UCSD-AML1 (cell line): ENCODE results near the gene ZMYND10.

Experiments used
- DNase-seq: peaks from one replicate; lab custom pipeline; 2025; ENCODE audit not compliant: unreplicated experiment; lab: John Stamatoyannopoulos, UW

The ZMYND10 gene

DNA sequence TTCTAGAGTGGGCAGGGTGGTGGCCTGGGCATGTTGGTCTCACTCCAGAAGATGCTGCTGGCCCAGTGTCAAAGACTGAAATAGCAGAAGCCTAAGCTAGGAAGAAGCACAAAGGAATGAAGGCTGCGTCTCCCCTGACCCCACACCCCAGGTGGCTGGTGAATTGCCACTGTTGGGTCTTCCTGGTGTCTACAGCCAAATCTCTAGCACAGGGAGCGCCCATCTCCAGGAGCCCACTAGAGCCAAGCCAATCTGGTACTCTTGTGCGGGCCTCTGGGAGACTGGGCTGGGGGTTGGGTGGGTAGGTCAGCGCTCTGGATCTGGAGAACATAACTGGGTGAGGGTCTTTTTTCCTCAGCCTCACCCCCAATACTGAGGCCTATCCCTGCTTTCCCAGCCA is 18.4 kb downstream of the ZMYND10 start:
- no peak for DNase-seq

DNA sequence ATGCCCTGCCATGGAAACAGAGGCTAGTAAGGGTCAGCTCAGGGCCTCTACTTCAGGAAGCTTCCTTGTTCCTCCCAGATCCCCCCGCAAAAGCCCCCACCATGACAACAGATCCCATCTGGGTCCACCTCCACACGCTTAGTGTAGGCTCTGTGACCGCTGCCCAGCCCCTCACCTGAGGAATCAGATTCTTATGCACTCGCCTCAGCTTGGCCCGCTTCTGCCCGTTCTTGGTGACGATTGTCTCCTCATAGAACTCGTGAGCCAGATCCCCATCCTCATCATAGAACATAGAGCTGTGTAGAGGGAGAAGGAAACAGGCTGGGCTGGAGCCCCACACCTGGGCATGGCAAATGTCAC is 19.4 kb downstream of the ZMYND10 start:
- no peak for DNase-seq

DNA sequence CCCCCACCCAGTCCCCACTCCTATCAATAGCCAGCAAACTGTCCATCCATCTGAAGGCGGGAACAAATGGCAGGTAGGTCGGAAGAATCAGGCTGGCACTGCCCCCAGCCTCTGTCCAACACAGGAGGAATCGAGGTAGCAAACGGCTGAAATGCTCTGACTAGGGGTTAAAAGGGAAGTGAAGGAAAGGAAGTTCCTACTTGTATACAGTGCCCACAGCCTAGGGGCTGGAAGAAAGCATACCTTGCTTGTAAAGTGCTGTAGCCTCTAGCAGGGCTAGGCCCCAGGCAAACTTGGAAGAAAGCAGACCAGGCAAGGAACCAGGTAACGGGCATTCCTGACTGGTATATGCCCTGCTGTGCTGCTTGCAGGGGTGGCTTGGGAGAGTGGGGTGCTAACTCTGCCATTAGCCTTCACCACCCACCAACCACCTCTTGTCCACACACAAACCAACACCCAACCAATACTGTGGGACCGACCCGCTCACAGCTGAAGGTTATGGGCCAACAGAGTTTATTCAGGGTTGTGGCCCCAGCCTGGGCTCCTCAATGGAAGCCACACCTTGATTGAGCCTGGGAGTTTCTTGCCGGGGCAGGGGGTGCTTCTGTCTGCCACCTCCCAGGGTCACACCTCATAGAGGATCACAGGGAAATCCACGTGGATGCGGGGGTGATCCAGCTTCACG is 19.9 kb downstream of the ZMYND10 start:
- DNase-seq: no peak

DNA sequence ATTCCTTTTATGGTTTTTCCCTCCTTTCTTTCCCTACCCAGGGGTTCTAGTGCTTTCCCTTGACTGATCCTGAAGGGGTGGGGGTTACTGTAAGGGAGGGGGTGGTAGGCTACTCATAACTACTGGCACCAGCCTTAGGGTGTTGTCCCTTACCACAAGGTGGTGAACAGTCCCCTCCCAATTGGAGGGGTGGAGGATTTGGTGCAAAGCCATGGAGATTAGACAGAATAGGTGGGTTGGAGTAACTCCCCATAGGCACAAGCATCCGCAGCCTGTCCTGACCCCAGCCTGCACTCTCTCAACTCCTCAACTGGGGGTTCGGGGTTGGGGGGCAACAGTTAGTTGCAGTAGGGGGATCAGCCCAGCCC is 20.4 kb downstream of the ZMYND10 start:
- no peak for DNase-seq

DNA sequence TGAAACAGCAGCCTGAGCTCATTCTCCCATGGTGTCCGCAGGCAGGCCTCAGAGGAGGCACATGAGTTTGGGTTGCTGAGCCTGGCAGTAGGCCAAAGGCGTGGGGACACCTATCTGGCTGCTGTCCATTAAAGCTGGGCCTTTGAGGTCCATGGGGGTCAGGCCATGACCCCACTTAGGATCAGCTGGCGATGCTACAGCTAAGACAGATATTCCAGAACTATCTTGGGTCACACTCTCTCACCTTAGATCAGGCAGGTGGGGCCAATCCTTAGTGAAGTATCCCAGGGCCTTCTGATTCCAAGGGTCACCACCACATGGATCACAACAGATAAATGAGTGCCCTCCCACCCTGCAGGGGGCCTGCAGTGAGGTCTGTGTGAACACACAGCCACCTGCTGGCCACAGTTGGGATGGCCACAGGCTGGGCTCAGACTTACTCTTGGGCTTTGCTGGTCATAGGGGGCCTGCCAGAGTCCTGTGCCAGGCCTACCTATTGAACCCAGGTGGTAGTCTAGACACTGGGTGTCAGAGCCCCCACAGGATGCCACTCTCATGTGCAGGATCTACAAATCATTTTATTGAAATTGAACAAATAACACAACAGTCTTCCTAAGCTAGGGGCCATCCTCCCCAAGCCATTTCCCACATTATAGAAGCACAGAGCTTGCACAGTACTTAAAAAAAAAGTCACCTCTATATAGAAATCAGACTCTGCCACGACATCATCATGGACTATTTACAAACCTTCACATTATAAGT is 21.0 kb downstream of the ZMYND10 start:
- peak; percentile 77 for DNase-seq

DNA sequence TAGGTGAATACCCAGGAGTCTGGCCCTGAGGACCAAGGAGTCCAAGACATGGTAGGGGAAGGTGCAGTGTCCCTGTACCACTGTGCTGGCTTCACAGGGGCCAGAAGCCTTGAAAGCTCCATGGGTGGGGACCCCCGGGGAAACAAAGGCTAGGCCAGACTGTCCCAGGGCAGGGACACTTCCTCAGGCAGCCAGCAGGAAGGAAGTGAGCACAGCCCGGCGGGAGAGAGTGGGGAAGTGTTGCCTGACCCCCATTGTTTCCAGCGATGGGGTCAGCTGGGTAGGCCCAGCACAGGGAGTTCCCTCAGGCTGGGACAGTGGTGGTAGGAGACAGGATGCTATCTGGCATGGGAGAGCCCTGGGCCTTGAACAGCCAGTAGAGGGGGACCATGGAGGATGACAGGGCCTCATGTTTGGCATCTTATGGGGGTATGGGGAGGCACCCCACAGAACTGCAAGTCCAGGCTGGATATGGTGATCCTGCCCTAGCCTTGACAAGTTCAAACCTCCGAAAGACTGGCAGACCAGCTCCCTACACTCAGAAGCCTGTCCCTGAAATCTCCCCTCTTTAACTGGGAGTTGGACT is 21.8 kb downstream of the ZMYND10 start:
- peak; percentile 49 for DNase-seq

DNA sequence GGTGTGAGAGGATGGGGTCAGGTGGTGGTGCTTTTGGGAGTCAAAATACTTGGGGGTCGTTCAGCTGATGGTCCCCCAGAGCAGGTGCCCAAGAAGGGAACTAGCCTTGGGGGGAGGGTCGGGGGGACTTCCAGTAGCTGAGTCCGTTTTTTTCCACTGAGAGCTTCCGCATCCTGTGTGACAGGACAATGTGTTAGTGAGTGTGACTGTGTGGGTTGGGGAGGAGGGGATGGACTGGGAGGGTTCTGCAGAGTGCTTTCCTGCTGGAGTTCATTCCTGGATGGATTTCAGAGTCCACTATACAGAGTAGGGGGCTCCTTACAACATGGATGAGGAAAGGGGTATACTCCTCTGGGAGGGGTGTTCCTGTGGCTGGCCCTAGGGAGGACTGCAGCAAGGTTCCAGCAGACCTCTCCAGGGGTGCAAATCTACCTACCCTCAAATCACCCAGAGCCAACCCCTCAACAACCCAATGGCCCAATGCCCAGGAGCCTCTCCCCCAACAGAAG is 22.4 kb downstream of the ZMYND10 start:
- DNase-seq: peak; percentile 71

DNA sequence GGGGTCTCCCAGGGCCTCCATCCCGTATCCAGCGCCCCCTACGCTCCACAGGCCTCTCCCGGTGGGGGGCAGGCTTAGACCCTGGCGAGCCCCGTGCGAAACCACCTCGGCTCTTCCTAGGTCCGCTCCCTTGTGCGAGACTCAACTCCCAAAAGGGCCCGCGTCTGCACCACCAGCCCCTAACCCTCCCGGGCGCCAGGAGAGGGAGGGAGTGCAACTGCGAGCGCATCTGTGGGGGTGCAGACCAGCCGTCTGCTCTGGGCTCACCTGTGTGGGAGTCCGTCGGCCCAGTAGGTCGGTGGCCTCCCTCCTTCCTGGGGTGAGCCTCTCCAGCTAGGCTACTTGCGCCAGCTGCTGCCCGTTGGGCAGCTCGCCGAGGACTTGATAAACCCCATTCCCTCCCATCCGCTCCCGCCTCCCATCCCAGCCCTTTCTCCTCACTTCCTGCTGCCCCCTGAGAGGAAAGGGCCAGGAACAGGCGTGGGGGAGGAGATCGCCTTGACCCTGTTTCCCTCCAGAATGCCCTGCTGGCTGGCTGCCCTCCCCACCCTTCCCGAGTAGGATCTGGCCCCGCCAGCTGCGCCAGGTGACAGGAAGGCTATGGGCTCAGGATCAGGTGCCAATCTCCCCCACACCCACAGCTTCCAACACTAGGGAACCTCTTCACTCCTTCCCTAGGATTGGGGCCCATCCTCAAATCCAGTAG is 23.0 kb downstream of the ZMYND10 start, which contains the start of gene HYAL2:
Gene HYAL2 (minus strand): TSS at position 360 of the 706 bp plus-strand sequence. CDS start 2,256 bp downstream, outside the sequence.
- peak; percentile 66 for DNase-seq

DNA sequence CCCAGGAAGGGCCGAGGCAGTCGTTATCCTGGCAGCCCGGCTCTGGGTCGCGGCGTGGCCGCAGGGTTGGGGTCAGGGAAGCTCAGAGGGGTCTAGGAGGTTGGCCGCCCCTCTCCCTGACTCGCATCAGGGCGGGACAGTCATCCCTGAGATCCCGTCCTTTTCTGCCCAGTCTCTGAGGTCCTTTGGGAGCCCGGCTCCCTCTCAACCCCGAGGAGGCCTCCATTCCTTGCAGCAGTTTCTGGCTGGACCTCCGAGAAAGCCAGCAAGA is 23.5 kb downstream of the ZMYND10 start:
- no peak for DNase-seq

DNA sequence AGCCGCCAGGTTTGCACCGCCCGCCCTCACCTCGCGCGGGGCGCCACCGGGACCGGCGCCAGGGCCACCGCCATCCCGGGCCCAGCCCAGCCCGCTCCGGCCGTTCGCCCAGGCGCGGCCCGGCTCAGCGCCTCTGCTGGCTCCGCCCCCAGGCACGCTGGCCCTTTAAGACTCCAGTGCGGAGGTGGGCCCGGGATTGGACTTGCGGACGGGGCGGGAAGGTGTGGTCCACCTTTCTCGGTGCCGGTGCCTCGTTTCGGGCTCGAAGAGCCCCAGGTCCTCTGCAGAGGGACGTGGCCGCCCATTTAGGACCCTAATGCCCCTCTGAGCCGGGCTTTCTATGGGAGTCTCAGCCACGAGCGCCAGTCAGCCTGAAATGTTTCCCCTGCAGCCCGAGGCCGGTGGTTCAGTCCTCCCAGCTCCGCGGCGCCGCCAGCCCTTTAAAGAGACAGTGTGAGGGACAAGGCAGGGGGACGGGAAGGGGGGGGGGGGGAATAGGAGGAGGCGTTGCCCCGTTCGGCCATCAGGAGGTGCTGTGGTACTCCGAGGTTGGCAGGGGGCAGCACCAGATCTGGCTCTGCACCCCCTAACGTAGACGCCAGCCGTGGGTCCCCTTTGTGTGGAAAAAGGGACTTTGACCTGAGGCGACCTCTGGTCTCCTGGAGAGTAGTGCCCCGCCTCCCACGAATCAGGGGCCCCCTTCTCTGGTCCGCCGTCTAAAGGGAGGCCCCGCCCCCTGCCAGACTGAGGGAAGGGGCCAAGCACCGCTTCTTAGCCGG is 24.0 kb downstream of the ZMYND10 start:
- DNase-seq: peak; percentile 93

DNA sequence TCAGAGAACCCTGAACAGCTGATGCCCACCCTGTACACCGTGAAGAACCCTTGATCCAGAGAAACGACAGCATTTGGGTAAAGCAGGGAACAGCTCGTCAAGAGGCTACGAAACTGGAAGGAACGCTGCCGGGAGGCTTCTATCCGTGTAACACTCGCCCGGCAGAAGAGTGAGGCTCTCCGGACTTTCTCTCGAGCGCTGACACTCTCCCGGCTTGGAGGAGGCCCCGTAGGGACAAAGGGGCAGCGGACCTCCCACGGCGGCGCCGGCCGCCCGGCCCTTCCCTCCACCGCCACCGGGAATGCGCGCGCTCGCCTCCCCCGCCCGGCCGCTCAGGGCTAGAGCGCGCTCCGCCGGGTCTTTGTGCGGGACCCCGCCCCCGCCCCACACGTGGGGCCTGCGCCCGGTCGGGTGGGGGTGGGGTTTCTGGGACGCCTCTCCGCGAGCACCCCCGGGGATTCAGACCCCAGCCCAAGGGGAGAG is 24.6 kb downstream of the ZMYND10 start:
- DNase-seq: peak; percentile 83

DNA sequence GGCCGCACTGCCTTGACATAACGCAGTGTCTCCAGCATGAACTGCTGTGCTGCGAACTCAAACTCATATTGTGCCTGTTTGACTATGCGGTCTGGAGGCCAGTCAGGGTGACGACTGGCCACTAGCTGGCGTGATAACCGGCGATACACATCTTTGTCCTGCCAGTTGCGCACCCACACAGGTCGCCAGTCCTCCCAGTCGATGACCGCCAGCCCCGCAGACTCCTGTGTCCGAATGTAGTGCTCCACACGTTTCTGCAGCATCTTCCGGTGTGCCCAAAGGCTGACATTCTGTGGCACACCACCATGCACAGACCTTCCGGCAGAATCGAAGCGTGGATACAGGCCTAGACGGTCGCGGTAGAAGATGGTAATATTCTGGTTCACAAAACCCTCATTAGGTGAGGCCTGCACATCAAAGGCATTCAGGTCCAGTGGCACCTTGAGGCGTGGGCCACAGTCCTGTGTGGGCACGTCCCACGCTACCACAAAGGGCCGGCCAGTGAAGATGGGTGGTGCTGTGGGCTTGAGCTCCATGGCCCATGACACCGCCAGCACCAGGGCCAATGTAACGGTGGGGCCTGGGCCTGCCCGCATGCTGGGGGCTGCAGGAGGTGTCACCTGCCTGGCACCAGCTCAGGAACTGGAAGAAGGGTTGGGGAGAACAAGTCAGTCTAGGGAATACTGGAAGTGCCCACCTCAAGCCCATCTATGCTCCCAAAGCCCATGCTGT is 25.5 kb downstream of the ZMYND10 start:
- no peak for DNase-seq

DNA sequence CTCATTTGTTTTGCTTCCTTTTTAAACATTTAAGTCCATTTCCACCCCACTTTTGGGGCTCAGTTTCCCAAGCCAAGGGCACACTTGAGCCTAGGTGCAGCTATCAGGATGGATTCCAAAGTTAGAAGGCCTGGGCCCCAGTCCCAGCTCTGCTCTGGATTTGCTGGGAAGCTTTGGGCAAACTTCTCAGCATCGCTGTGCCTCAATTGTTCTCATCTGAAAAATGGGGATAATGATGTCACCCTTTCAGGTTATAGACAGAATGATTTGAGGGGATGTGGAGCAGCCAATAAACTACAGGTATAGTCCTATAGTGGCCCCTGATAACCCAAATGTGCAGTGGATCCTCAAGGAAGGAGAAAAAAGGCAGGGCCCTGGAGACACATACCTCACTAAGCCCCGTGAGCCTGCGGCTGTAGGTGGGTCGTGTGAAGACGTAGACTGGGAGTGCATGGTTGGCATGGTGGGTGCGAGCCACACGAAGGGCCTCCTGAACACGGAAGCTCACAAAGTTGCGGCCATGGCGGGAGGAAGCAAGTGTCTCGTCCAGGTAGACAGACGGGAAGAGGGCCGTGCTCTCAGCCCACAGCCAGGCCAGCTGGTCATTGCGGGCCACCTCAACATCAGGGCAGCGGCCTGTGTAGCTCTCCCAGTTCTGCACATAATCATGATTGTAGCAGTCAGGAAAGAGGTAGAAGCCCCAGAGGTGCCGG is 26.2 kb downstream of the ZMYND10 start:
- no peak for DNase-seq

DNA sequence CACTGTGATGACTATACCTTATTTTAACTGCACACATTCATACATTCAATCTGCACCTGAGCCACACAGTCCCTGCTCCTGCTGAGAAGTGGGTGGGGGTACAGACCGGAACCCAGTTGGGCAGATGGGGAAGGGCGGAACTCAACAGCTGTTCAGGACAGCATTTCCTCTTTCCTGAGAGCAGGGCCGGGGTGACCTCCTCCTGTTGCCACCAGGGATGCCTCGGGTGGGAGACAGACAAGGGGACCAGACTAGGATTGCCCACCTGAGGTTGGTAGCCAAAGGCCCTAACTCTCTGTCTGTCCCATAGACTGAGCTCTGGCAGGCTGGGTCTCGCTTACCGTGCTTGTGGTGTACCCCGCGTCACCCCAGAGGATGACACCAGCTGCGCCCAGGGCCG is 26.9 kb downstream of the ZMYND10 start:
- no peak for DNase-seq

DNA sequence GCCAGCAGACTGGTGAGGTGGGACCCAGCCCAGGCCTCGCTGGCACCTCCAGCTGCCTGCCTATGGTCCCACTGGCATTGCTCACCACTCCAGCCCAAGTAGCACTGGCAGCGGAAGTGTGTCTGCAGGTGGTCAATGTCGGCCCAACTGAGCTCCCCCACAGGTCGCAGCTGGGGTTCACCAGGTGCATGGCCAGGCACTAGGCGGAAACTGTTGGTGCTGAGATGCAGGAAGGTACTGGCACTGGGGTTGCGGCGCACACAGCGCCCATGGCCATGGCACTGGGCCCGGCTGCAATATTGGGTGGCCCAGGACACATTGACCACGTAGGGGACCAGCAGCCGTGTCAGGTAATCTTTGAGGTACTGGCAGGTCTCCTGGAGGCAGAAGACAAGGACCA is 27.4 kb downstream of the ZMYND10 start:
- no peak for DNase-seq

DNA sequence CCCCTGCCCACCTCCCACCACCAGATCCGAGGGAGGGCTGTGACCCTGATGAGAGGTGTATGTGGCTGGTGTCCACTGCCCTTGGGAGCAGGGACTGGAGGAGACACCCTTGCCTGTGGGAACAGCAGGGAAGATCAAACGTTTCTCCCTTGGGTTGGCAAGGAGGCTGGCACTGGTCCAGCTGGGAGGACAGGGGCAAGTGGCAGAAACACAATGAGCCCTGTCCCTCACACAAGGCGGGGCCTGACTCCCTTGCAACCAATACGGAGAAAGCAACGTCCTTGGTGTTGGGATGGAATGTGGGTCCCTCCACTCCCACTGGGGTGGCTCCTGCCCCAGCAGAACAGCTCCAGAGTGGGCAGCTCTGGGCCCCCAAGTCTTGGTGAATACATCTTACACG is 28.2 kb downstream of the ZMYND10 start:
- no peak for DNase-seq

DNA sequence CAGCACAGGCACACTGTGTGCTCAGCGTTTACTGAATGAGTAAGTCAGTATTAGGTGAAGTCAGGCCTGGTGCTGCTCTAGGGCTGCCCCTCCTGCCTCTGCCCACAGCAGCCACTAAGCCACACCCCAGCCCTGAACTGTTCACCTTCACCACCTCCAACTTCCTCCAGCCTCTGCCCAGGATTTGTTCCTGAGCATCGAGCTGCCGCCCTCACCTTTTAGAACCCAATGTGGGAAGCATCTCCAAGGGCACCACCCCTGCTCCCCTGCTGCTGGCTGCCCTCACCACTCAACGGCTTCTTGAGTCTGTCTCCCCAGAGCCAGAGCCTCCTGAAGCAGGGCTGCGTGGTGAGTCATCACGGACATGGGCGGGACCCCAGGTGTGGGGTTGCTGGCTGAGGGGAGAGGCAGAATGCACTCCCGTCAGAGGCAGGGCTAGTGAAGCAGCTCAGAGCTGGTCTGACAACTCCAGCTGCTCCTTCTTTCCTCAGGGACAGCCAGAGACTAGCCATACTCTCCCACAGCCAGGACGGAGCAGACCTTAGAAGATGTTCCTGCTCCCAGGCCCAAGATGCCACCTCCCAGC is 28.8 kb downstream of the ZMYND10 start:
- DNase-seq: no peak

DNA sequence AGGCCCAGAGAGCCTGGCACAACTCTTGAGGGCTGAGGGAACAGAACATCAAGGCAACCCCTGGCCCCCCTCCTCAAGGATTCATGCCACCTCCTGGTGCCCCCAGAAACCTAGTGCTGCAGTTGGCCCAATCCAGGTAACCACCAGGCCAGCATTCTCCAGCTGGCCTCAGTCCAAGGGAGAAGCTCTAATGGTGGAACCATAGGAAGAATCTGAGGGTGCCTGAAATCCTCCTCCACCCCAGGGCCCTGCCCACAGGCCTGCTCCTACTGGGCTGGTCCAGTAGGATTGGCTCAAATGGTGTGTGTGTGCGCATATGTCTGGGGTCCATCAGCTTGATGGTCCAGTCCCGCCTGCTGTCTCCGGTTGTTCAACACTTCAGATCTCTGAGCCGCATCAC is 30.7 kb downstream of the ZMYND10 start:
- no peak for DNase-seq

DNA sequence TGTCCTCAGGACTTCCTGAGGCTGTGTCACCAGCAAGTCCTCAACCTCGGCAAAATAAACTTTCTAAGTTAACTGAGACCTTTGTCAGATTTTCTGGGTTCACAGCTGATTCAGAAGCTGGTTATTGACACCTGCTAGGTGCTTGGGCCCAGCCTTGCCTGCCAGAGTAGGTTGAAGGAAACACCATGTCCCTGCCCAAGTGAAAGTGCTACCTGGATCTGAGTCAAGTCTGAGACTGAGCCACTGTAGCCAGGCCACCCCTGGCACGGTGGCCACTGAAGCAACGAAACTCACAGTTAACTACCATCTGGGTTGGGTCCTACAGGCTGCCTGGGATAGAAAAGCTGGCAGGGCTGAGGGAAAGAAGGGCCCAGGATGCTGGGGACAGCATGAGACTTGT is 31.2 kb downstream of the ZMYND10 start:
- DNase-seq: no peak
